Neural crest cell (in vitro differentiated cells): ENCODE results near the gene KNDC1. TPM values are rescaled to one million over a fixed set of nuclear protein-coding genes. Genes with fewer than 3 reads are reported as not detected.

Experiments used
- DNase-seq: peaks from one replicate; pipeline ENCODE4 v3.0.0; 2021; ENCODE audit warnings: low read depth, mixed read lengths, low spot score
- H3K27ac Mint-ChIP-seq: one replicate; pipeline ENCODE4 v1.8.0; 2021; ENCODE audit warnings: mild to moderate bottlenecking, mixed read lengths; ENCODE audit not compliant: unreplicated experiment
- H3K27me3 Mint-ChIP-seq: 2 replicates; pipeline ENCODE4 v1.8.0; 2021; ENCODE audit warnings: low read depth, mild to moderate bottlenecking, mixed read lengths
- H3K36me3 Mint-ChIP-seq: 2 replicates; pipeline ENCODE4 v1.8.0; 2021; ENCODE audit warnings: low read depth, mild to moderate bottlenecking, mixed read lengths
- H3K4me1 Mint-ChIP-seq: 2 replicates; pipeline ENCODE4 v1.8.0; 2021; ENCODE audit warnings: mixed read lengths
- H3K4me3 Mint-ChIP-seq: one replicate; pipeline ENCODE4 v1.8.0; 2021; ENCODE audit warnings: mild to moderate bottlenecking, mixed read lengths
- H3K9me3 Mint-ChIP-seq: 2 replicates; pipeline ENCODE4 v1.8.0; 2021; ENCODE audit warnings: mixed read lengths
- total RNA-seq: library from RNA; stranded (reverse); gene quantifications from 2 replicates; pipeline ENCODE4 v1.2.1, GENCODE V29; 2021
- TF ChIP-seq, protein P1 (sequence below): fragments of 200-600 bp; sonication (generic); conservative IDR thresholded peaks from 2 replicates; pipeline ENCODE4 v1.5.0; 2021; ENCODE audit warnings: antibody characterized with exemption, mild to moderate bottlenecking

Gene KNDC1
- total RNA-seq, 1 donor from 2014 or later: 5.5 TPM

DNA sequence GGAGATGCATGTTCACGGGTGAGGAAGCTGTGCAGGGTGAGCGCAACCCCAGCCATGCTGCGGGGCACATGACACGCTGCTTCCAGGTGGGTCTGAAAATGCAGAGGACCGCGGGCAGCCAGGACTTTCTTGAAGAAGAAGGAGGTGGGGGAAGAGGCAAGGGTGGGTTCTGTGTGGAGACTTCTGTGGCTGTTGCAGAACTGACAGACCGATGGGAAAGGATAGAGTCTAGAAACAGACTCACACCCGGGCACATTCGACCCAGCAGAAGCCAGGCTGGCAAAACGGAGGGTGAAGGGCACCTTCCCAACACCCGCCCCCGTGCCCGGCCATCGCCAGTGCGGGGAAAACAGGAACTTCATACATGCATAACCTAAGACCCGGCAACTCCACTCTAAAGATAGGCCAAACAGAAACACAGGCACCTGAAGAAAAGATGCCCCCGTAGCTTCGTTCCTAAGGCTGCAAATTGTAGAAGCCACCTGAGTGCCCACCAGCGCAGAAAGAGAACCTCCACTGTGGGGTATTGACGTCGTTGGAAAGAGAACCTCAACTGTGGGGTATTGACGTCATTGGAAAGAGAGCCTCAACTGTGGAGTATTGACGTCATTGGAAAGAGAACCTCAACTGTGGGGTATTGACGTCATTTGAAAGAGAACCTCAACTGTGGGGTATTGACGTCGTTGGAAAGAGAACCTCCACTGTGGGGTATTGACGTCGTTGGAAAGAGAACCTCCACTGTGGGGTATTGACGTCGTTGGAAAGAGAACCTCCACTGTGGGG is 4.8 kb upstream of the KNDC1 start:
- TF ChIP-seq, protein P1, sequence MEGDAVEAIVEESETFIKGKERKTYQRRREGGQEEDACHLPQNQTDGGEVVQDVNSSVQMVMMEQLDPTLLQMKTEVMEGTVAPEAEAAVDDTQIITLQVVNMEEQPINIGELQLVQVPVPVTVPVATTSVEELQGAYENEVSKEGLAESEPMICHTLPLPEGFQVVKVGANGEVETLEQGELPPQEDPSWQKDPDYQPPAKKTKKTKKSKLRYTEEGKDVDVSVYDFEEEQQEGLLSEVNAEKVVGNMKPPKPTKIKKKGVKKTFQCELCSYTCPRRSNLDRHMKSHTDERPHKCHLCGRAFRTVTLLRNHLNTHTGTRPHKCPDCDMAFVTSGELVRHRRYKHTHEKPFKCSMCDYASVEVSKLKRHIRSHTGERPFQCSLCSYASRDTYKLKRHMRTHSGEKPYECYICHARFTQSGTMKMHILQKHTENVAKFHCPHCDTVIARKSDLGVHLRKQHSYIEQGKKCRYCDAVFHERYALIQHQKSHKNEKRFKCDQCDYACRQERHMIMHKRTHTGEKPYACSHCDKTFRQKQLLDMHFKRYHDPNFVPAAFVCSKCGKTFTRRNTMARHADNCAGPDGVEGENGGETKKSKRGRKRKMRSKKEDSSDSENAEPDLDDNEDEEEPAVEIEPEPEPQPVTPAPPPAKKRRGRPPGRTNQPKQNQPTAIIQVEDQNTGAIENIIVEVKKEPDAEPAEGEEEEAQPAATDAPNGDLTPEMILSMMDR: no peak
- H3K9me3 Mint-ChIP-seq: no peaks in the 10 kb centered on the region
- no peak overlapping the region for H3K4me3 Mint-ChIP-seq
- no peak overlapping the region for H3K27ac Mint-ChIP-seq
- H3K4me1 Mint-ChIP-seq: peaks cover 16% of the 10 kb centered on the region
- no peaks in the 10 kb centered on the region for H3K36me3 Mint-ChIP-seq
- no peak for DNase-seq
- H3K27me3 Mint-ChIP-seq: peaks cover 42% of the 10 kb centered on the region

GRCh38 chr10:133156674-133157579 is 3.1 kb upstream of the KNDC1 start:
- no peaks in the 10 kb centered on the region for H3K36me3 Mint-ChIP-seq
- H3K9me3 Mint-ChIP-seq: no peaks in the 10 kb centered on the region
- no peak overlapping the region for H3K27ac Mint-ChIP-seq
- H3K4me3 Mint-ChIP-seq: peak overlapping the region; percentile 78
- DNase-seq: no peak
- peaks cover 5% of the 10 kb centered on the region for H3K4me1 Mint-ChIP-seq
- TF ChIP-seq, protein P1: no peak
- peaks cover 38% of the 10 kb centered on the region for H3K27me3 Mint-ChIP-seq

GRCh38 chr10:133157662-133158436 is 2.2 kb upstream of the KNDC1 start:
- peaks cover 39% of the 10 kb centered on the region for H3K27me3 Mint-ChIP-seq
- H3K36me3 Mint-ChIP-seq: no peaks in the 10 kb centered on the region
- H3K9me3 Mint-ChIP-seq: no peaks in the 10 kb centered on the region
- no peak overlapping the region for H3K27ac Mint-ChIP-seq
- DNase-seq: no peak
- H3K4me3 Mint-ChIP-seq: peak overlapping the region; percentile 78
- H3K4me1 Mint-ChIP-seq: no peaks in the 10 kb centered on the region
- TF ChIP-seq, protein P1: no peak

DNA sequence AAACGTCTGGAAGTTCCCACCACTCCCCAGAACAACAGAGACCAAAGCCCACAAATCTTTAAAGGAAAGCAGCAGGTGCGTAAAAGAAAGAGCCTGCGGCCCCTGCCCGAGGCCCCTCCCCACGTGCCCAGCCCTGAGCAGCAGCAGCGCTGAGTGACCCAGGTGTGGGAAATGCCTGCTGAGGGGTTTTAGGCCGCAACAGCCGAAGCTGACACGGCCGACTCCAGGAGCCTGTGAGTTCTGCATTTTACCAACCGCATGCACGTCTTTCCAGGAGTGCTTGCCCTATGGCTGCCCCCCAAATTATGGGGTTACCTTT is 1.6 kb upstream of the KNDC1 start:
- Mint-ChIP-seq H3K4me1 (no peaks in the 10 kb centered on the region), H3K27me3 (peaks cover 43% of the 10 kb centered on the region), H3K36me3 (no peaks in the 10 kb centered on the region), H3K4me3 (peak overlapping the region; percentile 47), H3K9me3 (no peaks in the 10 kb centered on the region), H3K27ac (no peak overlapping the region)
- TF ChIP-seq, protein P1: no peak
- DNase-seq: no peak

DNA sequence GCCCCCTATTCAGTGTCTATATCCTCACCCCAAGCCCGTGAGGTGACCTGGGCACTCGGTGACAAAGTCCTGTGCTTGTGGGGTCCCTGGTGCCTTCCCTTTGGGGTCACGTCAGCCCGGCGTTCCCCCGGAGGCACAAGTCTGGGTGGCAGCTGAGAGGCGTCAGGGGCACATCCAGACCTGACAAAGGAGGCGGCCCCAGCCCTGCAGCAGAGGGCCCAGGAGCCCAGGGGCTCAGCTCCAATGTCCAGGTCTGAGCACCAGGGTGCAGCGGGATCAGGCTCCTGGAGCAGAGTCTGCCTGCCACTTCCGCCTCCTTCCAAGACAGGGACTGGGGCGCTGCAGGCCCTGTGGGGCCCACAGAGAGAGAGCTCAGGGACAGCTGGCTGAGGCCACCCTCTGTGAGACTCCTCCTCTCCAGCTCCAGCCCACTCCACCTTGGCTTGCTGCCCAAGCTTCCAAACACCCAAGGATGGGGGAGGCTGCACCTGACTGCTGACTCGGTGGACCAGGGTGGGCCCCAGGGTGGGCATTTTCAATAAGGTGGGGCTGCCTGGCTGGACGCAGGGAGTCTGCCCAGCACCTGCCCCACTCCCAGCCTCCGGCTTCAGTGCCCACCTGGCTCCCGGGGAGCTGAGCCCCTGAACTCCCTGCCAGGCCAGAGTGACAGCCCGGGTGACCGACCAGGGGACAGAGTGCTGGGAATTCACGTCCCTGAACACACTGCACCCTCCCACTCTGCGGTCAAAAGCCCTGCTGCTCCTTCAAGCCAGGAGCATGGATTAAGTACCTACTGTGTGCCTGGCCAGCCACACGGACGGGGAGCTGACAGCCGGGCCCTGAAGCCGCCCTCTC is 1.0 kb upstream of the KNDC1 start:
- no peak for DNase-seq
- TF ChIP-seq, protein P1: no peak
- peak overlapping the region; percentile 41 for H3K4me3 Mint-ChIP-seq
- H3K36me3 Mint-ChIP-seq: no peaks in the 10 kb centered on the region
- no peak overlapping the region for H3K27ac Mint-ChIP-seq
- no peaks in the 10 kb centered on the region for H3K4me1 Mint-ChIP-seq
- H3K27me3 Mint-ChIP-seq: peaks cover 43% of the 10 kb centered on the region
- no peaks in the 10 kb centered on the region for H3K9me3 Mint-ChIP-seq
